Natural killer cell (primary cell): ENCODE results near the gene FASTKD1. TPM values are rescaled to one million over a fixed set of nuclear protein-coding genes. Genes with fewer than 3 reads are reported as not detected.
A peak's percentile ranks its signal among the peaks of the same experiment; 100 is the strongest.

Experiments used
- ATAC-seq, 3 donors: fragments of 150-1000 bp in 2 of 3; fragments of 200-7000 bp in 1 of 3; cut with Tn5 transposase; 1 replicate in 1 of 3; 2 replicates in 2 of 3; pipeline ENCODE4 v1.10.0; 2021; ENCODE audit warnings: mild to moderate bottlenecking in 2 of 3, moderate library complexity in 2 of 3
- DNase-seq, 2 donors: peaks; one replicate each; pipeline versions ENCODE4 v3.0.0 to v3.0.0-alpha.2; 2013 to 2021; ENCODE audit warnings: mixed read lengths in 1 of 2
- H3K27ac ChIP-seq: one replicate; pipeline ENCODE4 v1.5.1; 2013; ENCODE audit warnings: mild to moderate bottlenecking, low read length
- H3K27me3 ChIP-seq: one replicate; pipeline ENCODE4 v1.6.1; 2013; ENCODE audit warnings: low read length; ENCODE audit not compliant: control insufficient read depth, insufficient read depth
- H3K36me3 ChIP-seq: one replicate; pipeline ENCODE4 v1.6.1; 2013; ENCODE audit warnings: low read length; ENCODE audit not compliant: control insufficient read depth, insufficient read depth
- H3K4me1 ChIP-seq: one replicate; pipeline ENCODE4 v1.6.1; 2013; ENCODE audit warnings: low read length; ENCODE audit not compliant: control insufficient read depth, insufficient read depth
- H3K4me3 ChIP-seq: one replicate; pipeline ENCODE4 v1.5.1; 2013; ENCODE audit warnings: low read length
- H3K9me3 ChIP-seq: one replicate; pipeline ENCODE4 v1.6.1; 2013; ENCODE audit warnings: low read length; ENCODE audit not compliant: control insufficient read depth, insufficient read depth
- H3K27ac Mint-ChIP-seq, 2 donors: one replicate each; pipeline ENCODE4 v1.8.0; 2022; ENCODE audit warnings: mild to moderate bottlenecking in 2 of 2, mixed read lengths in 2 of 2, moderate library complexity in 1 of 2
- H3K27me3 Mint-ChIP-seq, 2 donors: one replicate each; pipeline ENCODE4 v1.8.0; 2022; ENCODE audit warnings: low read depth in 2 of 2, mixed read lengths in 2 of 2
- H3K36me3 Mint-ChIP-seq: one replicate; pipeline ENCODE4 v1.8.0; 2022; ENCODE audit warnings: mixed read lengths
- H3K4me1 Mint-ChIP-seq, 2 donors: one replicate each; pipeline ENCODE4 v1.8.0; 2022; ENCODE audit warnings: mixed read lengths in 2 of 2
- H3K4me3 Mint-ChIP-seq: one replicate; pipeline ENCODE4 v1.8.0; 2022; ENCODE audit warnings: mild to moderate bottlenecking, moderate library complexity, mixed read lengths
- H3K9me3 Mint-ChIP-seq, 2 donors: one replicate each; pipeline ENCODE4 v1.8.0; 2022; ENCODE audit warnings: mixed read lengths in 2 of 2
- WGBS: methylation state at CpG from one replicate; pipeline ENCODE4 v1.1.7; 2013; ENCODE audit warnings: missing lambda C conversion rate; ENCODE audit not compliant: insufficient coverage; 5-methylcytosine and 5-hydroxymethylcytosine counted together
- intact Hi-C: fragments of 100-400 bp; cut with micrococcal nuclease; formaldehyde crosslinking; loops from one replicate; pipeline ENCODE4 v1.14.2; 2022
- total RNA-seq, 4 donors: library from RNA; stranded (reverse); fragments of 120-200 nt in 1 of 4; gene quantifications; one replicate each; pipeline versions ENCODE4 v1.2.3 to v1.2.4, GENCODE V29; 2013 to 2022
- TF ChIP-seq, protein P1 (sequence below): fragments of 200-600 bp; IDR thresholded peaks from one replicate; pipeline ENCODE4 v1.8.0; 2022; ENCODE audit warnings: antibody characterized with exemption

The FASTKD1 gene, protein sequence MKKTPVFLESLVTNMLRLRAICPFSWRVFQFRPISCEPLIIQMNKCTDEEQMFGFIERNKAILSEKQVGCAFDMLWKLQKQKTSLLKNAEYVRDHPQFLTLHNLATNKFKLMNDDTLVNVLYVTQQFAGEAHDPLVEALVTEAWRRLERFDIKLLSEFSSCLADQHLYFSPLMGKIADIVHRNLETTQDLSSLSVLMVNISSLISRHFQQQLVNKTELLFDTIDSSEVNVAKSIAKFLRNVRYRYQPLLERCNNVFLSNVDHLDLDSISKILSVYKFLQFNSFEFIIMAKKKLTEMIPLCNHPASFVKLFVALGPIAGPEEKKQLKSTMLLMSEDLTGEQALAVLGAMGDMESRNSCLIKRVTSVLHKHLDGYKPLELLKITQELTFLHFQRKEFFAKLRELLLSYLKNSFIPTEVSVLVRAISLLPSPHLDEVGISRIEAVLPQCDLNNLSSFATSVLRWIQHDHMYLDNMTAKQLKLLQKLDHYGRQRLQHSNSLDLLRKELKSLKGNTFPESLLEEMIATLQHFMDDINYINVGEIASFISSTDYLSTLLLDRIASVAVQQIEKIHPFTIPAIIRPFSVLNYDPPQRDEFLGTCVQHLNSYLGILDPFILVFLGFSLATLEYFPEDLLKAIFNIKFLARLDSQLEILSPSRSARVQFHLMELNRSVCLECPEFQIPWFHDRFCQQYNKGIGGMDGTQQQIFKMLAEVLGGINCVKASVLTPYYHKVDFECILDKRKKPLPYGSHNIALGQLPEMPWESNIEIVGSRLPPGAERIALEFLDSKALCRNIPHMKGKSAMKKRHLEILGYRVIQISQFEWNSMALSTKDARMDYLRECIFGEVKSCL
- total RNA-seq, result 10 to 100 TPM; 10.9 to 14.1 (median 12.5) TPM
- total RNA-seq (2013), result 52.9 TPM

GRCh38 chr2:169573160-169573973 is at the start of gene FASTKD1:
FASTKD1 (minus strand) TSS chr2:169573865; CDS start chr2:169572029, 1,836 bp downstream.
- WGBS, result under 1% methylated on average over 32 of the region's 33 CpGs
- ATAC-seq (peak; percentile 100), DNase-seq (peak; percentile 73 to 94)
- no peaks in the 10 kb centered on the region for H3K36me3 Mint-ChIP-seq
- peak within 1 kb of the TSS; percentile 98 for H3K4me3 Mint-ChIP-seq
- H3K9me3 Mint-ChIP-seq, result no peaks in the 10 kb centered on the region
- Histone ChIP-seq H3K4me1 (peaks cover 5% of the 10 kb centered on the region), H3K36me3 (no peaks in the 10 kb centered on the region), H3K9me3 (no peaks in the 10 kb centered on the region), H3K27ac (peak within 1 kb of the TSS; percentile 68), H3K4me3 (peak within 1 kb of the TSS; percentile 89), H3K27me3 (no peaks in the 10 kb centered on the region)
- TF ChIP-seq, protein P1, sequence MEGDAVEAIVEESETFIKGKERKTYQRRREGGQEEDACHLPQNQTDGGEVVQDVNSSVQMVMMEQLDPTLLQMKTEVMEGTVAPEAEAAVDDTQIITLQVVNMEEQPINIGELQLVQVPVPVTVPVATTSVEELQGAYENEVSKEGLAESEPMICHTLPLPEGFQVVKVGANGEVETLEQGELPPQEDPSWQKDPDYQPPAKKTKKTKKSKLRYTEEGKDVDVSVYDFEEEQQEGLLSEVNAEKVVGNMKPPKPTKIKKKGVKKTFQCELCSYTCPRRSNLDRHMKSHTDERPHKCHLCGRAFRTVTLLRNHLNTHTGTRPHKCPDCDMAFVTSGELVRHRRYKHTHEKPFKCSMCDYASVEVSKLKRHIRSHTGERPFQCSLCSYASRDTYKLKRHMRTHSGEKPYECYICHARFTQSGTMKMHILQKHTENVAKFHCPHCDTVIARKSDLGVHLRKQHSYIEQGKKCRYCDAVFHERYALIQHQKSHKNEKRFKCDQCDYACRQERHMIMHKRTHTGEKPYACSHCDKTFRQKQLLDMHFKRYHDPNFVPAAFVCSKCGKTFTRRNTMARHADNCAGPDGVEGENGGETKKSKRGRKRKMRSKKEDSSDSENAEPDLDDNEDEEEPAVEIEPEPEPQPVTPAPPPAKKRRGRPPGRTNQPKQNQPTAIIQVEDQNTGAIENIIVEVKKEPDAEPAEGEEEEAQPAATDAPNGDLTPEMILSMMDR, result no peak
- no peaks in the 10 kb centered on the region for H3K27me3 Mint-ChIP-seq
- intact Hi-C loops, result loop anchor here (1.0 kb wide), 1 partner anchor 11 kb away; the partner anchor contains the start of gene PPIG
- H3K27ac Mint-ChIP-seq, result peak within 1 kb of the TSS; percentile 91 to 93
- H3K4me1 Mint-ChIP-seq, result peaks cover 12 to 14% of the 10 kb centered on the region in 2 donors

DNA sequence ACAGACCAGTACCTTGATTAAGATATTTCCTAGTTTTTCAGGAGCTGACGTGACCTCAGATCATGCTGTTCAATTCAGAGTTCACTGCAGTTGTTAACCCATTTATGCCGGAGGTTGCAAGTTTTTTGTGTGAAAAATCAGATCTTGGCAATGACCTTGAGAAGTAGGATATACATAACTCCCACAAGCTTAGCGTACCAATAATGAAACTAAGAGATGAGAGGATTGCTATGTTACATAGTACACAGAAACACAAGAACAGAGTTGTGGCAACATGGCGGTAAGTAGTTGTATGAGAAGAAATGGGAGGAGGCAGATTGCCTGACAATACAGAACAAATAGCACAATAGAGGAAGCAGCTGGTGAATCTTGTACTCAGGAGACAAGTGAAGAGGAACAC is 49.6 kb upstream of the FASTKD1 start:
- H3K27me3 Mint-ChIP-seq, result no peaks in the 10 kb centered on the region
- peaks cover 16% of the 10 kb centered on the region for H3K36me3 Mint-ChIP-seq
- H3K27ac ChIP-seq, result no peak overlapping the region
- no peaks in the 10 kb centered on the region for H3K9me3 ChIP-seq
- H3K27ac Mint-ChIP-seq, result peak overlapping the region; percentile 65
- H3K4me3 Mint-ChIP-seq, result no peak overlapping the region
- intact Hi-C loops, result no loop called here
- peaks cover 2% of the 10 kb centered on the region in 2 donors for H3K9me3 Mint-ChIP-seq
- H3K36me3 ChIP-seq, result peaks cover 26% of the 10 kb centered on the region
- ATAC-seq (no peak), DNase-seq (no peak)
- 89% methylated on average over 3 of the region's 4 CpGs for WGBS
- H3K4me3 ChIP-seq, result no peak overlapping the region
- no peaks in the 10 kb centered on the region for H3K4me1 ChIP-seq
- no peaks in the 10 kb centered on the region for H3K27me3 ChIP-seq
- peaks cover 32 to 35% of the 10 kb centered on the region in 2 donors for H3K4me1 Mint-ChIP-seq
- TF ChIP-seq, protein P1, result no peak

- ATAC-seq (no peak), DNase-seq (no peak)
- H3K27me3 ChIP-seq, result no peaks in the 10 kb centered on the region
- TF ChIP-seq, protein P1, result no peak
- H3K36me3 ChIP-seq, result peaks cover 29% of the 10 kb centered on the region
- no peak overlapping the region for H3K4me3 Mint-ChIP-seq
- no peaks in the 10 kb centered on the region for H3K27me3 Mint-ChIP-seq
- H3K9me3 ChIP-seq, result no peaks in the 10 kb centered on the region
- intact Hi-C loops, result no loop called here
- H3K36me3 Mint-ChIP-seq, result peaks cover 33% of the 10 kb centered on the region
- H3K4me1 ChIP-seq, result no peaks in the 10 kb centered on the region
- H3K9me3 Mint-ChIP-seq, result peaks cover 2% of the 10 kb centered on the region in 2 donors
- no CpG with 5 or more reads among the region's 1 CpG for WGBS
- peaks cover 42 to 50% of the 10 kb centered on the region in 2 donors for H3K4me1 Mint-ChIP-seq
- H3K4me3 ChIP-seq, result no peak overlapping the region
- no peak overlapping the region for H3K27ac Mint-ChIP-seq
- no peak overlapping the region for H3K27ac ChIP-seq
These were observed 46.8 kb upstream of the FASTKD1 start for GRCh38 chr2:169620509-169620908.
